ENCODE measurements around the gene HSPBAP1.

- TF ChIP-seq CTCF (IDR thresholded peaks at IDR 0.05) (no peak), POLR2A (IDR thresholded peaks at IDR 0.05) (no peak)
Measured at GRCh38 chr3:122785231-122785630, 8.4 kb downstream of the HSPBAP1 start.
